HepG2 (cell line): ENCODE results near the gene SNAP23. TPM values are rescaled to one million over a fixed set of nuclear protein-coding genes. Genes with fewer than 3 reads are reported as not detected.
A peak's percentile ranks its signal among the peaks of the same experiment; 100 is the strongest.

Source experiments
- ASH2L ChIP-seq: fragments of 300-600, 200-600 bp; sonication (generic); IDR thresholded peaks from 2 replicates; pipeline ENCODE4 v1.7.0; 2017; ENCODE audit warnings: low read depth, mild to moderate bottlenecking, moderate library complexity, mixed read lengths, low read length; ENCODE audit not compliant: insufficient read length
- EED ChIP-seq: sonication (generic); formaldehyde crosslinking; IDR thresholded peaks from 2 replicates; pipeline ENCODE4 v1.5.0; 2020; ENCODE audit warnings: mild to moderate bottlenecking, missing genetic modification reagents
- ELF4 ChIP-seq: sonication (generic); formaldehyde crosslinking; IDR thresholded peaks from 2 replicates; pipeline ENCODE4 v1.5.0; 2020; ENCODE audit warnings: missing genetic modification reagents, mild to moderate bottlenecking, moderate library complexity, borderline replicate concordance
- FOXJ3 ChIP-seq: sonication (generic); formaldehyde crosslinking; IDR thresholded peaks from 2 replicates; pipeline ENCODE4 v1.4.0; 2020; ENCODE audit warnings: missing genetic modification reagents, mild to moderate bottlenecking, borderline replicate concordance
- GFI1 ChIP-seq: sonication (generic); formaldehyde crosslinking; IDR thresholded peaks from 2 replicates; pipeline ENCODE4 v1.5.0; 2020; ENCODE audit warnings: missing genetic modification reagents, mild to moderate bottlenecking, borderline replicate concordance
- ISL2 ChIP-seq: sonication (generic); formaldehyde crosslinking; IDR thresholded peaks from 2 replicates; pipeline ENCODE4 v1.5.0; 2020; ENCODE audit warnings: missing genetic modification reagents
- MYC ChIP-seq: sonication (generic); formaldehyde crosslinking; IDR thresholded peaks from 2 replicates; pipeline ENCODE4 v1.9.0; 2021; ENCODE audit warnings: missing genetic modification reagents, borderline replicate concordance
- NR0B2 ChIP-seq: sonication (generic); formaldehyde crosslinking; IDR thresholded peaks from 2 replicates; pipeline ENCODE4 v1.4.0; 2020; ENCODE audit warnings: mild to moderate bottlenecking, missing genetic modification reagents
- PCBP1 ChIP-seq: fragments of 200-400 bp; formaldehyde crosslinking; IDR thresholded peaks from 2 replicates; pipeline ENCODE4 v1.6.1; 2017; ENCODE audit warnings: mild to moderate bottlenecking, low read depth, low read length, borderline replicate concordance
- POLR2AphosphoS2 ChIP-seq: IDR thresholded peaks from 2 replicates; pipeline ENCODE4 v1.6.1; 2011; ENCODE audit warnings: low read depth, low read length, improper control_type of control experiment
- SCMH1 ChIP-seq: sonication (generic); formaldehyde crosslinking; IDR thresholded peaks from 2 replicates; pipeline ENCODE4 v1.9.0; 2021; ENCODE audit warnings: missing genetic modification reagents, mild to moderate bottlenecking, borderline replicate concordance
- ZEB1 ChIP-seq: IDR thresholded peaks from 2 replicates; pipeline ENCODE4 v1.6.1; 2012; ENCODE audit warnings: mild to moderate bottlenecking, low read depth, inconsistent platforms; ENCODE audit not compliant: insufficient replicate concordance
- ZFP37 ChIP-seq: sonication (generic); formaldehyde crosslinking; IDR thresholded peaks from 2 replicates; pipeline ENCODE4 v1.4.0; 2020; ENCODE audit warnings: missing genetic modification reagents, borderline replicate concordance
- ZNF12 ChIP-seq: sonication (generic); formaldehyde crosslinking; IDR thresholded peaks from 2 replicates; pipeline ENCODE4 v1.5.0; 2020; ENCODE audit warnings: missing genetic modification reagents
- ZNF264 ChIP-seq: sonication (generic); formaldehyde crosslinking; IDR thresholded peaks from 2 replicates; pipeline ENCODE4 v1.4.0; 2020; ENCODE audit warnings: missing genetic modification reagents
- ZNF274 ChIP-seq: sonication (generic); formaldehyde crosslinking; IDR thresholded peaks from 2 replicates; pipeline ENCODE4 v1.5.1; 2020; ENCODE audit warnings: mild to moderate bottlenecking, missing genetic modification reagents
- ZNF543 ChIP-seq: sonication (generic); formaldehyde crosslinking; IDR thresholded peaks from 2 replicates; pipeline ENCODE4 v1.4.0; 2020; ENCODE audit warnings: mild to moderate bottlenecking, missing genetic modification reagents
- ZNF576 ChIP-seq: sonication (generic); formaldehyde crosslinking; IDR thresholded peaks from 2 replicates; pipeline ENCODE4 v1.4.0; 2020; ENCODE audit warnings: mild to moderate bottlenecking, missing genetic modification reagents
- ZNF589 ChIP-seq: sonication (generic); formaldehyde crosslinking; conservative IDR thresholded peaks from 2 replicates; pipeline ENCODE4 v1.8.0; 2022; ENCODE audit warnings: mild to moderate bottlenecking, moderate library complexity, missing genetic modification reagents
- ZNF660 ChIP-seq: sonication (generic); formaldehyde crosslinking; IDR thresholded peaks from 2 replicates; pipeline ENCODE4 v1.5.1; 2020; ENCODE audit warnings: mild to moderate bottlenecking, low read depth, missing genetic modification reagents, borderline replicate concordance
- ZNF790 ChIP-seq: sonication (generic); formaldehyde crosslinking; IDR thresholded peaks from 2 replicates; pipeline ENCODE4 v1.8.0; 2022; ENCODE audit warnings: missing genetic modification reagents, mild to moderate bottlenecking, borderline replicate concordance
- polyA plus RNA-seq, 8 experiments: library from polyadenylated mRNA; depleted of rRNA in 3 of 8; stranded (reverse) in 7 of 8; unstranded in 1 of 8; fragments of >200 nt; fragmentation: Illumina TruSeq in 4 of 8; extraction: Trizol in 4 of 8; gene quantifications; 2 replicates each; pipeline versions ENCODE4 v1.2.1 to v1.2.3, GENCODE V29; 2011 to 2016; ENCODE audit warnings: low read depth in 4 of 8, missing spikeins in 1 of 8, mixed read lengths in 1 of 8; ENCODE audit not compliant: insufficient read depth in 1 of 8
- total RNA-seq, 5 experiments: library from RNA; depleted of rRNA; stranded (reverse); fragments of >200 nt; fragmentation: Illumina TruSeq; extraction: Trizol; gene quantifications; 2 replicates each; pipeline ENCODE4 v1.2.3, GENCODE V29; 2016; ENCODE audit warnings: low read depth in 1 of 5
- TF ChIP-seq, protein P1 (sequence below): sonication (generic); formaldehyde crosslinking; IDR thresholded peaks from 2 replicates; pipeline ENCODE4 v1.4.0; 2020; ENCODE audit warnings: missing genetic modification reagents
- TF ChIP-seq, protein P2 (sequence below), 2 experiments: fragments of 450-650 bp in 1 of 2; sonication (generic) in 1 of 2; formaldehyde crosslinking; IDR thresholded peaks; 2 replicates each; pipeline versions ENCODE4 v1.5.0 to v1.8.0; 2020 to 2022; ENCODE audit warnings: mild to moderate bottlenecking in 1 of 2, missing genetic modification reagents in 1 of 2
- TF ChIP-seq, protein P3 (sequence below): IDR thresholded peaks from 2 replicates; pipeline ENCODE4 v1.6.1; 2018; ENCODE audit warnings: missing genetic modification reagents
- TF ChIP-seq, protein P4 (sequence below): sonication (generic); formaldehyde crosslinking; IDR thresholded peaks from 2 replicates; pipeline ENCODE4 v1.4.0; 2020; ENCODE audit warnings: missing genetic modification reagents, low read depth, mild to moderate bottlenecking, borderline replicate concordance

The SNAP23 gene
- total and polyA plus RNA-seq, 2 of the 13 experiments (the other 11 are each of a cell fraction or from before 2014, with no cell fraction given), result 37.0 to 101 TPM

- TF ChIP-seq ZNF660 (CRISPR knock-in tag) (no peak), EED (CRISPR knock-in tag) (peak; percentile 90), ZFP37 (no peak), NR0B2 (CRISPR knock-in tag) (peak; percentile 85), SCMH1 (CRISPR knock-in tag) (no peak), ZNF576 (CRISPR knock-in tag) (peak; percentile 78; the same call in 1 of the 2 replicates), ZNF264 (CRISPR knock-in tag) (no peak; the same call in 1 of the 2 replicates), ZNF12 (CRISPR knock-in tag) (0 out of 2 replicates have a peak, but pooled peaks have one; percentile 37), ZNF790 (CRISPR knock-in tag) (no peak), ASH2L (peak; percentile 92), GFI1 (peak; percentile 28; the same call in 1 of the 2 replicates), ZNF543 (CRISPR knock-in tag) (peak; percentile 63), ZNF589 (CRISPR knock-in tag) (no peak), ELF4 (CRISPR knock-in tag) (peak; percentile 63; the same call in 1 of the 2 replicates), ISL2 (CRISPR knock-in tag) (peak; percentile 76), PCBP1 (0 out of 2 replicates have a peak, but pooled peaks have one; percentile 58), POLR2AphosphoS2 (no peak; the same call in 1 of the 2 replicates), MYC (peak; percentile 85; the same call in 1 of the 2 replicates), ZNF274 (CRISPR knock-in tag) (peak; percentile 60; the same call in 1 of the 2 replicates), ZEB1 (peak; percentile 53), FOXJ3 (CRISPR knock-in tag) (peak; percentile 80)
- TF ChIP-seq, protein P1, sequence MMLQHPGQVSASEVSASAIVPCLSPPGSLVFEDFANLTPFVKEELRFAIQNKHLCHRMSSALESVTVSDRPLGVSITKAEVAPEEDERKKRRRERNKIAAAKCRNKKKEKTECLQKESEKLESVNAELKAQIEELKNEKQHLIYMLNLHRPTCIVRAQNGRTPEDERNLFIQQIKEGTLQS (CRISPR knock-in tag), result peak; percentile 81
- TF ChIP-seq, protein P2, sequence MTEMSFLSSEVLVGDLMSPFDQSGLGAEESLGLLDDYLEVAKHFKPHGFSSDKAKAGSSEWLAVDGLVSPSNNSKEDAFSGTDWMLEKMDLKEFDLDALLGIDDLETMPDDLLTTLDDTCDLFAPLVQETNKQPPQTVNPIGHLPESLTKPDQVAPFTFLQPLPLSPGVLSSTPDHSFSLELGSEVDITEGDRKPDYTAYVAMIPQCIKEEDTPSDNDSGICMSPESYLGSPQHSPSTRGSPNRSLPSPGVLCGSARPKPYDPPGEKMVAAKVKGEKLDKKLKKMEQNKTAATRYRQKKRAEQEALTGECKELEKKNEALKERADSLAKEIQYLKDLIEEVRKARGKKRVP (CRISPR knock-in tag; IDR thresholded peaks at IDR 0.05), result peak in 1 of 2 experiments; percentile 11; a peak in 1 of 4 replicates
- TF ChIP-seq, protein P3, sequence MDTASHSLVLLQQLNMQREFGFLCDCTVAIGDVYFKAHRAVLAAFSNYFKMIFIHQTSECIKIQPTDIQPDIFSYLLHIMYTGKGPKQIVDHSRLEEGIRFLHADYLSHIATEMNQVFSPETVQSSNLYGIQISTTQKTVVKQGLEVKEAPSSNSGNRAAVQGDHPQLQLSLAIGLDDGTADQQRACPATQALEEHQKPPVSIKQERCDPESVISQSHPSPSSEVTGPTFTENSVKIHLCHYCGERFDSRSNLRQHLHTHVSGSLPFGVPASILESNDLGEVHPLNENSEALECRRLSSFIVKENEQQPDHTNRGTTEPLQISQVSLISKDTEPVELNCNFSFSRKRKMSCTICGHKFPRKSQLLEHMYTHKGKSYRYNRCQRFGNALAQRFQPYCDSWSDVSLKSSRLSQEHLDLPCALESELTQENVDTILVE, result 0 out of 2 replicates have a peak, but pooled peaks have one; percentile 25
- TF ChIP-seq, protein P4, sequence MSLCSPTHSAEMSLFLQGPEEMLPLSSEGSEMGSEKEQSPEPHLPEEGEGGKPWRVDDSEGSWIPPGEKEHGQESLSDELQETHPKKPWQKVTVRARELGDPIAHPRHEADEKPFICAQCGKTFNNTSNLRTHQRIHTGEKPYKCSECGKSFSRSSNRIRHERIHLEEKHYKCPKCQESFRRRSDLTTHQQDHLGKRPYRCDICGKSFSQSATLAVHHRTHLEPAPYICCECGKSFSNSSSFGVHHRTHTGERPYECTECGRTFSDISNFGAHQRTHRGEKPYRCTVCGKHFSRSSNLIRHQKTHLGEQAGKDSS (CRISPR knock-in tag), result peak; percentile 52; the same call in 1 of the 2 replicates
Observed at GRCh38 chr15:42548249-42549031, 53.0 kb downstream of the SNAP23 start, which contains the start of the genes HAUS2 and LRRC57 (continued).
